GM21381 (cell line): ENCODE results near the gene CCDC82.

Experiments
- ATAC-seq: cut with Tn5 transposase; IDR thresholded peaks from one replicate; pipeline ENCODE4 v1.9.1; 2021; ENCODE audit warnings: mild to moderate bottlenecking, moderate library complexity; ENCODE audit not compliant: unreplicated experiment

The CCDC82 gene

GRCh38 chr11:96365493-96365892 is 24.2 kb downstream of the CCDC82 start:
- no peak for ATAC-seq

- no peak for ATAC-seq
Observed at GRCh38 chr11:96361778-96362177, 27.9 kb downstream of the CCDC82 start.

GRCh38 chr11:96358321-96358720 is 31.4 kb downstream of the CCDC82 start:
- no peak for ATAC-seq

GRCh38 chr11:96357794-96358193 is 31.9 kb downstream of the CCDC82 start:
- peak; percentile 51 for ATAC-seq

GRCh38 chr11:96356848-96357247 is 32.9 kb downstream of the CCDC82 start:
- no peak for ATAC-seq

GRCh38 chr11:96342961-96343711 is 46.6 kb downstream of the CCDC82 start, which contains the start of gene MAML2:
MAML2 (minus strand) TSS chr11:96343195; CDS start chr11:96341895, 1,300 bp downstream.
- ATAC-seq: peak; percentile 75

- ATAC-seq: no peak
Observed at GRCh38 chr11:96342014-96342960, 47.4 kb downstream of the CCDC82 start.

- ATAC-seq: peak; percentile 32
Observed at GRCh38 chr11:96341211-96342013, 48.3 kb downstream of the CCDC82 start.

GRCh38 chr11:96340555-96340885 is 49.2 kb downstream of the CCDC82 start:
- no peak for ATAC-seq

- no peak for ATAC-seq
Observed at GRCh38 chr11:96339706-96340554, 49.8 kb downstream of the CCDC82 start.

- ATAC-seq: peak; percentile 44
Observed at GRCh38 chr11:96338910-96339705, 50.6 kb downstream of the CCDC82 start.

- peak; percentile 30 for ATAC-seq
Observed at GRCh38 chr11:96337541-96338431, 51.9 kb downstream of the CCDC82 start.

GRCh38 chr11:96335388-96335787 is 54.3 kb downstream of the CCDC82 start:
- no peak for ATAC-seq

GRCh38 chr11:96334219-96334618 is 55.5 kb downstream of the CCDC82 start:
- ATAC-seq: no peak

- ATAC-seq: no peak
Observed at GRCh38 chr11:96333191-96333719, 56.5 kb downstream of the CCDC82 start.

- ATAC-seq: no peak
Observed at GRCh38 chr11:96332126-96332771, 57.5 kb downstream of the CCDC82 start.

GRCh38 chr11:96331699-96332116 is 58.0 kb downstream of the CCDC82 start:
- ATAC-seq: no peak

- ATAC-seq: no peak
Observed at GRCh38 chr11:96330511-96330859, 59.2 kb downstream of the CCDC82 start.
